ENCODE data around the gene BAZ1A. TPM values are rescaled to one million over a fixed set of nuclear protein-coding genes. Genes with fewer than 3 reads are reported as not detected.

BAZ1A gene
- total RNA-seq, 6 experiments from 2014 or later: 23.1 to 29.5 (median 26.6) TPM

- DNase-seq: no peak
- Mint-ChIP-seq H3K4me1 (ENCODE audit: low read depth) (peaks cover 5% of the 10 kb centered on the region), H3K4me3 (no peak overlapping the region; the same call in 1 of the 2 replicates), H3K36me3 (ENCODE audit: low read depth) (peaks cover 31% of the 10 kb centered on the region), H3K27me3 (ENCODE audit: insufficient read depth) (no peaks in the 10 kb centered on the region), H3K9me3 (no peaks in the 10 kb centered on the region), H3K27ac (peak overlapping the region; percentile 58)
- TF ChIP-seq CTCF (IDR thresholded peaks at IDR 0.05): no peak
Measured at GRCh38 chr14:34851395-34851794, 23.8 kb downstream of the BAZ1A start.

- no peaks in the 10 kb centered on the region for H3K27me3 Mint-ChIP-seq (ENCODE audit: insufficient read depth)
- peaks cover 14% of the 10 kb centered on the region; the same call in 1 of the 2 replicates for H3K36me3 Mint-ChIP-seq (ENCODE audit: low read depth)
- no peak overlapping the region for H3K27ac Mint-ChIP-seq
- H3K9me3 Mint-ChIP-seq: no peaks in the 10 kb centered on the region
- no peak for DNase-seq
- H3K4me1 Mint-ChIP-seq (ENCODE audit: low read depth): peaks cover 24% of the 10 kb centered on the region
- no peak overlapping the region for H3K4me3 Mint-ChIP-seq
- no peak for TF ChIP-seq CTCF (IDR thresholded peaks at IDR 0.05)
Measured at GRCh38 chr14:34845869-34846268, 29.3 kb downstream of the BAZ1A start.

DNA sequence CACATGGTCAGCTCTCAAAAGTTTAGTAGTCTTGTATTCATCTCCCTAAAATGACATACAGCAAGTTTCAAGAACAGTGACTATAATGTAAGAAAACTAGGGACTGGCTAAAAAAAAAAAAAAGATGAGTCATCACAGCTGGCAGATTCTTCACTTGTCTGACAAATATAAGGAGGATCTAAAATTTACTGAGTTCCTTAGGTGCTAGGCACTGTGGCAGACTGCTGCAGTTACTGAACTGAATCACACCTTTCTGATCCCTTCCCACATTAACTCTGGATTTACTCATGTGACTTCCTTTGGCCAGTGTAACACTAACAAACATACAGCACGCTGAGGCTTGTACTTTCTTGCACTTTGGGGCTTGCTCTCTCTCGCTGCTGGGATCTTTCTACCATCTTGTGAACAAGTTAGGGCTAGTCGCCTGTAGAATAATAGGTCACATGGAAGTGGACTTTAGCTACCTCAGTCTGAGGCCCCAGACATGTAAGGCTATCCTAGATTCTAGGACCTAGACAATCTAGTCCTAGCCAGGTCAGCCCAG is 32.1 kb downstream of the BAZ1A start:
- H3K9me3 Mint-ChIP-seq: no peaks in the 10 kb centered on the region
- peak; percentile 33 for DNase-seq
- no peak for TF ChIP-seq CTCF (IDR thresholded peaks at IDR 0.05)
- H3K4me3 Mint-ChIP-seq: peak overlapping the region; percentile 9
- H3K27me3 Mint-ChIP-seq (ENCODE audit: insufficient read depth): no peaks in the 10 kb centered on the region
- peaks cover 10% of the 10 kb centered on the region; the same call in 1 of the 2 replicates for H3K36me3 Mint-ChIP-seq (ENCODE audit: low read depth)
- H3K27ac Mint-ChIP-seq: peak overlapping the region; percentile 69
- peaks cover 24% of the 10 kb centered on the region for H3K4me1 Mint-ChIP-seq (ENCODE audit: low read depth)

- no peak for DNase-seq
- no peaks in the 10 kb centered on the region for H3K27me3 Mint-ChIP-seq (ENCODE audit: insufficient read depth)
- peaks cover 20% of the 10 kb centered on the region for H3K4me1 Mint-ChIP-seq (ENCODE audit: low read depth)
- no peak for TF ChIP-seq CTCF (IDR thresholded peaks at IDR 0.05)
- H3K9me3 Mint-ChIP-seq: no peaks in the 10 kb centered on the region
- H3K27ac Mint-ChIP-seq: peak overlapping the region; percentile 1; the same call in 1 of the 2 replicates
- H3K36me3 Mint-ChIP-seq (ENCODE audit: low read depth): no peaks in the 10 kb centered on the region; the same call in 1 of the 2 replicates
- no peak overlapping the region for H3K4me3 Mint-ChIP-seq
Measured at GRCh38 chr14:34837801-34838322, 37.3 kb downstream of the BAZ1A start.

- no peaks in the 10 kb centered on the region for H3K27me3 Mint-ChIP-seq (ENCODE audit: insufficient read depth)
- no peak for TF ChIP-seq CTCF (IDR thresholded peaks at IDR 0.05)
- no peak overlapping the region for H3K27ac Mint-ChIP-seq
- no peak overlapping the region for H3K4me3 Mint-ChIP-seq
- H3K4me1 Mint-ChIP-seq (ENCODE audit: low read depth): peaks cover 4% of the 10 kb centered on the region; the same call in 1 of the 2 replicates
- H3K9me3 Mint-ChIP-seq: no peaks in the 10 kb centered on the region
- DNase-seq: no peak
- H3K36me3 Mint-ChIP-seq (ENCODE audit: low read depth): no peaks in the 10 kb centered on the region; the same call in 1 of the 2 replicates
Measured at GRCh38 chr14:34835312-34835711, 39.8 kb downstream of the BAZ1A start.
